HG03469 (cell line): Measurements from ENCODE around the gene CNEP1R1.

Experiments
- ATAC-seq: cut with Tn5 transposase; IDR thresholded peaks from one replicate; pipeline ENCODE4 v1.9.1; 2021; ENCODE audit warnings: mild to moderate bottlenecking, moderate library complexity, moderate number of reproducible peaks; ENCODE audit not compliant: unreplicated experiment

The CNEP1R1 gene

DNA sequence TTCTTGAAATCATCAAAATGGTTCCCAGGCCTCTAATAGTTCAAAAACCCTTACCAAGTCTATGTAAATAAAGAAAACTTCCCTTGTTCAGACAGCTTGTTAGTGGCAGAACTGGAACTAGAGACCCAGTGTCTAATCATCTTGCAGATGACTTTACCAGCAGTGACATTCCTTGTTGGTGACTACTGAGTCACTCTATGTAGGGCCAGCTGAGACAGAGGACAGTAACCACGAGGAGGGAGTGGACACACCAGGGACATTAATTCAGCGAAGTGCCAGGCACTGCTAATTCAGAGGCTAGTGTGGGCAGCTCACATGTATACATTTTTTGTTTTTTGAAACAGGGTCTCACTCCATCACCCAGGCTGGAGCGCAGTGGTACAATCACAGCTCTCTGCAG, 34.6 kb downstream of the CNEP1R1 start:
- ATAC-seq, result no peak

DNA sequence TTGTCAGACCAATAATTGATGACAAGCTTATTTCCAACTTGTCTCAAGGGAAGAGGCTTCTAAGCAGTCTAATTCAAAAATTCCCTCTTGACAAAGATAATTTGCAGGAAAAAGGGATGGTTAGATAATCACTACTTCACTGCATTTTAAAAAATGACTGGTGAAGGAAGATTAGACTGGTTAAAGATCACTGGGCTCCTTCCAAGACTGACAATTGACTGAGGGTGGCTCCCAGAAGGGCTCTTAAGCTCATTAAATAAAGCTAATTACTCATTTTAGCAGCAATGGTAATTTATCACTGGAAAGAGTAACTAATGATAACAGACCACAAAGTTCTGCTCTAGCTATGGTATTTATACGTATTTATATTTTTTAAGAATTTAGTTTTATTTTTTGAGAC, 36.3 kb downstream of the CNEP1R1 start:
- no peak for ATAC-seq

DNA sequence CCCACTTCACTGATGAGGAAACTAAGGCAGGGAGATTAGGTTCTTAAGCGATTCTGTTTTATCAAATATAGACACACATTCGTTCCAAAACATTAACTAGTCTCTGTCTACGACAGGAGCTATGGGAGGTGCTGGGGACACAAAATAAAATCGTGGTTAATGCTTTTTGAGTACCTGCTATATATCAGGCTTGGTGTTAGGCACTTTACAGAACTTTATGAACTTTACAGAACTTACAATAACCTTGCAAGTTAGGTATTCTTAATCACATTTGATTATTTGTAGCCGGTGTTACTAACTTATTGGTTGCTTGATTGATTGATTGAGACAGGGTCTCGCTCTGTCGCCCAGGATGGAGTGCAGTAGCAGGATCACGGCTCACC, 40.2 kb downstream of the CNEP1R1 start:
- no peak for ATAC-seq

DNA sequence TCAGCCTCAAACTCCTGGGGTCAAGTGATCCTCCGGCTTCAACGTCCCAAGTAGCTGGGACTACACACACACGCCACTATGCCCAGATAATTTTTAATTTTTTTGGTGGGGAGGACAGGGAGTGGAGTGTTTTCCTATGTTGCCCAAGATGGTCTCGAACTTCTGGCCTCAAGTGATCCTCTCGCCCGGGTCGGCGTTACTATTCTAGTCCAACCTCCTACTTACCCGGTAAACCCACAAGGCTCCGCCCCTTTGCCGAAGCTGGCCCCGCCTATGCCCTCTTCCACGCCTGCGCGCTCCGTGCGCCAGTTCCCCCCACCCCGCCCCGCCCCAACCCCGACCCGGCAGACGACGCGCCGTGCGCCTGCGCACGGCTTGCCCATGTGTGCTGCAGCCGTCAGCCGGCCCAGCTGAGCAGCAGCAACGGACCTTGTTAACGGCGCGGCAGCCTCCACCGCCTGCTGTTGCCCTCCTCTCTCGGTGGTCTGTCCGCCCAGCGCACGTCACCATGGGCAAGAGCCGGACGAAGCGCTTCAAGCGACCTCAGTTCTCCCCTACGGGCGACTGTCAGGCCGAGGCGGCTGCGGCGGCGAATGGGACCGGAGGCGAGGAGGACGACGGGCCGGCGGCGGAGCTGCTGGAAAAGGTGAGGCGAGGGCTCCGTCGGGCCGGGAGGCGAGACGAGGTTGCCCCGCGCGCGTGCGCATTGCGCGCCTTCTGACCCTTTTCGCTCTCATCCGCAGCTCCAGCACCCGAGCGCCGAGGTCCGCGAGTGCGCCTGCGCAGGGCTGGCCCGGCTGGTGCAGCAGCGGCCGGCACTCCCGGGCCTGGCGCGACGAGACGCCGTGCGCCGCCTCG, 40.8 kb downstream of the CNEP1R1 start, which contains the start of gene HEATR3:
Gene HEATR3 (plus strand): TSS at position 347 of the 858 bp plus-strand sequence. CDS start 162 bp downstream, at position 509.
- ATAC-seq, result peak; percentile 62

DNA sequence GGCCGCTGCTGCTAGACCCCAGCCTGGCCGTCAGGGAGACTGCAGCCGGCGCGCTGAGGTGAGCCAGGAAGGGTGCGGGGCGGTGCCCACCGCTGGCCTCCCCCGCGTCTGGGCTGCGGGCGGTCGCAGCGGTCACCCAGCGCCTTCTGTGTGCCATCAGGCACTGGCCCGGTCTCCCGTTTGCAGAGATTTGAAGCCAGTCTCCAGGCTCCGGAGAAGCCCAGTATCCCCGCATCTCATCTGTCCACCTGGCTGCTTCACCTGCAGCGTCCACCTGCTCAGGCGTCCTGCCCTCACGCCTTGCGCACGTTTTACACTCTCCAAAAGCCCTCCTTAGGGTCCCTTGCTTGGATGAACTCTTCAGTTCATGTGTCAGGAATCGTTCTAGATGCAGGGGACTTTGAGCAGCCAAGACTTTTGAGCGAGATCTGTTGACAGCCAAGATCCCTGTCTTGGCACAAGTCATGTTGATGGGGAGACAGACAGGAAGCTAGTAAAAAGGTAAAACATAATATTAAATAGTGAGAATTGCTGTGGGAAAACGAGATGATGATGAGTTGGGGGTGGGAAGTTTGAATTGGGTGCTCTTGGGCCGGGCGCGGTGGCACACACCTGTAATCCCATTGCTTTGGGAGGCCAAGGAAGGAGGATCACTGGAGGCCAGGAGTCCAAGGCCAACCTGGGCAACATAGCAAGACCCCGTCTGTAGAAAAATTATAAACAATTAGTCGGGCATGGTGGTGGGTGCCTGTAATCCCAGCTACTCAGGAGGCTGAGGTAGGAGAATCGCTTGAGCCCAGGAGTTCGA, 41.7 kb downstream of the CNEP1R1 start:
- no peak for ATAC-seq

DNA sequence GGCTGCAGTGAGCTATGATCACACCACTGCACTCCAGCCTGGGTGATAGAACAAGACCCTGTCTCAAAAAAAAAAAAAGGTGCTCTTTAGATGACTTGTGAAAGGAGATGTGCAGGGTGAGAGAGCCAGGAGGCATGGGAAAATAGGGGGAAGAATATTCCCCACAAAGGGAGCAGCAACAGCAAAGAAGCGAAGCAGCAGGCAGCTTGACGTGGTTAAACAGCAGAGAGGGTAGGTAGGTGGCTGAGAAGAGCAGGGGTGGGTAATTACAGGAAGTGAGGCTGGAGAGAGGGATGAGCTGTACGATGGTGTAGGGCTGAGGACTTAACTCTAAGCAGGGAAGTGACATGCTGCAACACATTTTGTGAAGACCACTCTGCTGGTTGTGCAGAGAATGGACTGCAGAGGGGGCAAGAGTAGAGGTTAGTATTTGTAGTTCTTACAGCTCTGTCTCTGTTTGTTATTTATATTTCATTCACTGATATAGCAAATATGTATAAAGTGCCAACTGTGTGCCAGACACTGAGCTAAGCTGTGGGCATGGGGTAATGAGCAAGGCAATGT, 42.3 kb downstream of the CNEP1R1 start:
- ATAC-seq, result no peak

DNA sequence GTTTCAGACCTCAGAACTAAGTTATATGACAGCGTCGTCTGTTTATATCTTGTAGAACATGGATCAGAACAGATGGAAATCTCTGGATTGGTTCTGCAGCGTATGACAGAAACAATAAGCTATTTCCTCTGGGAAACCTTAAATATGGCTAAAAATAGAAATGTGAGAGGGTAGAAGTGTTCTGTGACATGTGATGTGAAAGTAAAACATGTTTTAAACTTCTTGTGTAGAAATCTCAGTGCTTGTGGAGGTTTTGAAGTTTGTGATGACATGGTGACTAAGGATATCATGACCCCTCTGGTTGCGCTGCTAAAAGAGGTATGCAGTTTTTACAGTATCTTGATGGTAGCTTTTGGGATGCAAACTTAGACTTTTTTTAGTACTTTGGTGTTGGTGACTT, 43.5 kb downstream of the CNEP1R1 start:
- ATAC-seq, result no peak

DNA sequence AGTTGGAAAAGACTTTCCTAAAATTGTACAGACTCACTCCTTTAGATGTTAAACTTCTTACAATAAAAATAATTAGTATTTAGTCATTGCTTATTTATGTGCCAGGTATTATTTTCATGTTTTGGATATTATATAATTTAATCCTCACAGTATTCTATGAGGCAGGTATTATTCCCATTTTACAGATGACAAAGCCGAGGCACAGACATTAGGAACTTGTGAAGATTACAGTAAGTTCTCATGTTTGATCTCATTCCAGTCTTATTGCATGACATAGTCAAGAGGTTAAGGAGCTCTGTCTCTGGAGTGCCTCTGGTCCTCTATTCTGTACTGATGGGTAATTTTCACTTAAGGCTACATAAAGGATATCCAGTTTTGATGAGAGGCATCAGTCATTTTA, 44.0 kb downstream of the CNEP1R1 start:
- no peak for ATAC-seq

DNA sequence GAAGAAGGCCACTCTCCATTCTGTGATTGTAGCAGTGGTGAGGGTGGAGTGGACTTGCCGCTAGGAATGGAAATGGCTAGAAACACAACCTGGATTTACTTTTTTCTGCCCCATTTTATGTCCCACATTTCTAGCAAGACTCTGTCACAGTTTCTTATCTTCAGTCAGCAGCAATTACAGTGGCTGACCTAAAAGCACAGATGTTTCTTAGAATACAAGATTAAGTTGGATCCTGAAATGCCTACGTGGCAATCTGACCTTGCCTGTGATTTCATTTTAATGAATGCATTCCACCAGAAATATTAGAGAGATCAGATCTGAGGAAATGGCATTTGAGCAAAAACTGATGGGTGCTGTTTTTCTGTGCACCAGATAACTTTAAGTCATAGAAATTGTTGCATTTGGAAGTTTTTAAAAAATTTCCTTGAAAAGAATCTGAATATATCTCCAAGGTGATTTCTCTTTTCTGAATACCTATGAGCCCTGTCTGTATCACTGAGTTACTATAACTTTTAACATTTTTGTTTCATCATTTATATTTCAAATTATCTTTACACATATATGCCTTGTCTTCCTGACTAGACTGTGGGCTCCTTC, 46.1 kb downstream of the CNEP1R1 start:
- no peak for ATAC-seq

DNA sequence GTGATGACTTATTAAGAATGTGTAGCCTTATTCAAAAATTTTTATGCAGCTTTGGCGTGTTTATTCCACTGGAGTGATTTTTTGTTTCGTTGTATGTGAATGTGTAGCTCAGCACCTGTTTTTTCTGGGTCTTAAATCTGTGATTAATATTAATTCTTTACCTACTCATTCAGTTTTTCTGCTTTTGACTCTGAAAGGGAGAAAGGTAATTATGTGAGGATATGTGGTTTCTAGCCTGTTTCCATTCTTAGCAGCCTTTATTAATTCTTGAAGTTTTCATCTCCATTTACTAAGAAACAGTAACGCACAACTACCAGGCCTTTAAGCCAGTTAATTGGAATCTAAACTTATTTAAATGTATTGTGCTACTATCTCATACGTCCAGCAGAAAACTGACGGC, 47.7 kb downstream of the CNEP1R1 start:
- ATAC-seq, result no peak

DNA sequence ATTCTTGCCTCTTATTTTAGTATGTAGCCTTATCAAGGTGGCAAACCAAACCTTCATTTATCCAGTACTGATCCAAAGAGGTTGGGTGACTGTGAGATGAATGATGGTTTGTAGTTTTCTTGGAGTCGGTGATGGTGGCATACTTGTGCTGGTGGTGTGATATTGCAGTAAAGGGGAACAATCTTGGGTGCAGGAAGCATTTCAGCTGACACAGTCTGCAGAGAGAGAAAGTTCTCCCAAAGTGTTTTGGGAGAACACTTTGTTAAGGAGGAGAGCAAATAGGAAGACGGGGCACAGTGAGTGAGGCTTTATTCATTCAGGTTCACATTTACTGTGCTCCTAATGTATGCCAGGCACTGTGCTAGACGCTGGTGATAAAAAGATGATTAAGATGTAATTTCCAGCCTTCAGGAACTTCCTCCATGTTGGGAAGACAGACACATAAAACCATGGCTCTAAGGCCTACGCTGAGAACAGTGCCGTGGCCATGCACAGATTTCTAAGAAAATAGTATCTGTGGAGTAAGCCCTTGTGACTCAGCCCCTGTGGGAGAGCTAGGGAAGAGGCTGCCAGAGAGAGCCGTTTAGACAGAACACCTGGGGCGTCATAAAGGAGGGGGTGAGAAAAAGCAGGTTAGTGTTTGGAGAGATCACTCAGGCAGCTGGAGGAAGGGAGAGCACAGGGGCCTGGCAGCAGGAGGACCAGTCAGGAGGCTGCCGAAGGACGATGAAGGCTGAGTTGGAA, 54.5 kb downstream of the CNEP1R1 start:
- ATAC-seq, result no peak

DNA sequence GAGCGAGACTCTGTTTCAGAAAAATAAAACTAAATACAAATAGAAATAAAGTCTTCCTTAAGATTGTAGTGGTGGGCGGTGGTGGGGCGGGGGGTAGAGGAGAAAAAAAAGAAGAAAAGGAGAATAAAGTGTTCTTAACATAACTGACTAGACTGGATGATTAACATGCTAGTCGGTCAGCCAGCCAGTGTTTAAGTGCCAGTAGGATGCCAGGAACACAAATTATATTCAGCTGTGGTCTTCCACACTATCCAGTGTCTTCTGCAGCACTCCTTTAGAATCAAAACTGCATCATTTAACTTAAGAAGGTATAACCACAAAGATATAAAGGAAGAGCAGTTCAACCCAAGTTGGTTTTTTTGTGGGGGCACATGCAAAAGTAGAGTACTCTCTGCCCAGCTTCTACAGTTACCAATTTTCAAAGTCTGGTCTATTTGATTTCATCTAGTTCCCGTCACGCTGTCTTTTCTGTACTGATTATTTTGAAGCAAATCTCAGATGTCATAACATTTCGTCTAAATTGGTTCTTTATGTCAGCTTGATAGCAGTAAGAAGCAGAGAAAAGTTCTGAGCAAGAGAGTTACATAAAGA, 56.5 kb downstream of the CNEP1R1 start:
- no peak for ATAC-seq

DNA sequence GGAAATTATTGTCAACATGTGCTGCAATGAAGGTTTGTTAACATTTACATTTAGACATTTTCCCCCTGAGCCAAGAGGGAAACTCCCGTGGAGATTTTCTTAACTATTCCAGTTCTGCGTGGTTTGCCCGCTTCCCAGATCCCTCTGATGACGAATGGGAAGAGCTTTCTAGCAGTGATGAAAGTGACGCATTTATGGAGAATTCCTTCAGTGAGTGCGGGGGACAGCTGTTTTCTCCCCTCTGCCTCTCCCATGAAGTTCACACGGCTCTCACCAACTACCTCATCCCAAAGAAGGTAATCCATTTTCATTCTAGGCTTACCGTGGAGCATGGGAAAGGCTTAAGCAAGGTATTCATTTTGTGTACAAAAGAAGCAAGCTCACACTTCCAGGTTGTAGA, 59.0 kb downstream of the CNEP1R1 start:
- no peak for ATAC-seq

DNA sequence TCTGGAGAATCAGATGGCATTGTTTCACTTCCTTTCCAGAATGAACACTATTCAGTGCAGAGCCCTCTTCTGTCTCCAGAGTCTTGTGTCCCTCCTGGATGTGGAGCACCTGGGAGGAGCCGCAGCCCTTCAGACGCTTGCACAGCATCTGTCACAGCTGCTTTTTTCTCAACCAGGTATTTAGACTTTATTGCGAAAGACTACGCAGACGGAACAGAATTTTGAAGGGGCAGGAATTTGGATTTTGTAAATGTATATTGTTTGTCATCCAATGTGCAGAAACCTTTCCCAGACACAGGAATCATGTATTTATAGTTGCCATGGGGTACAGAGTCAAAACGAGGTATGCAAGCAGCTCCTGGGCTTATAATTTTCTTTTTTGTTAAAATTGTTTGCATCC, 61.2 kb downstream of the CNEP1R1 start:
- ATAC-seq, result no peak
